ENCODE results near the gene TRIM46.

DNA sequence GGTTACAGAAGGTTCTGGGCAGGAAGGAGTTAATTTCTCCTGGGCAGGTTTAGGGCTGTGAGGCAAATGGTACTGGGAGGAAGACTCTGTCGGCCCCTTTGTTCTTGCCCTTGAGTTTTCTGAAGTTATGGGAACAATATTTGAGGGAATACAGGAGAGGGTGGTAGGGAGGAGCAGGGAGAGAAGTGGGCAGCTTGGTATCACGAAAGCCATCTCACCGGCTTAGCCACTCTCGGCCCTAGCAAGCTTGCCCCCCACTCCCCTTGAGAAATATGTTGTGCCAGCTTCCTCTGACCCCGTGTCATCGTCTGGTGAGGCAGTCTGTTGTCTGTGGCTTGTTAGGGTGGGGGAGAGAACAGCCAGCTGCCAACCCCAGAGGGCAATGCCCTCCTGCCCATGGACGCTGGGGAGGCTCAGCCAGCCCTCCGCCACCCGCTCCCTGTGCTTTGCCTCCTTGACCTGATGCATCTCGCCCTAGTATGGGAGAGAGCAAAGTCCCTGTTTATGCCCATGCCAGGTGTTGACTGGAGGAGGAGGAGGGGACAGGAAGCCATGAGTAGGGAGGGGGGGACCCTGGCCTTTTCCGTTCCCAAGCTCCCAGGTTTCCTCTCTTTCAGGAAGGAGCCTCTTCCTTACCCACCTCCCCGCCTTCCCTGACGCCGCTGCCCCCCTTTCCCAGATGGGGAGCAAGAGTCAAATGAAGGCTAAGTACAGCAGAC lies 44.7 kb upstream of the TRIM46 start:
- TF ChIP-seq, protein P1, sequence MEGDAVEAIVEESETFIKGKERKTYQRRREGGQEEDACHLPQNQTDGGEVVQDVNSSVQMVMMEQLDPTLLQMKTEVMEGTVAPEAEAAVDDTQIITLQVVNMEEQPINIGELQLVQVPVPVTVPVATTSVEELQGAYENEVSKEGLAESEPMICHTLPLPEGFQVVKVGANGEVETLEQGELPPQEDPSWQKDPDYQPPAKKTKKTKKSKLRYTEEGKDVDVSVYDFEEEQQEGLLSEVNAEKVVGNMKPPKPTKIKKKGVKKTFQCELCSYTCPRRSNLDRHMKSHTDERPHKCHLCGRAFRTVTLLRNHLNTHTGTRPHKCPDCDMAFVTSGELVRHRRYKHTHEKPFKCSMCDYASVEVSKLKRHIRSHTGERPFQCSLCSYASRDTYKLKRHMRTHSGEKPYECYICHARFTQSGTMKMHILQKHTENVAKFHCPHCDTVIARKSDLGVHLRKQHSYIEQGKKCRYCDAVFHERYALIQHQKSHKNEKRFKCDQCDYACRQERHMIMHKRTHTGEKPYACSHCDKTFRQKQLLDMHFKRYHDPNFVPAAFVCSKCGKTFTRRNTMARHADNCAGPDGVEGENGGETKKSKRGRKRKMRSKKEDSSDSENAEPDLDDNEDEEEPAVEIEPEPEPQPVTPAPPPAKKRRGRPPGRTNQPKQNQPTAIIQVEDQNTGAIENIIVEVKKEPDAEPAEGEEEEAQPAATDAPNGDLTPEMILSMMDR (IDR thresholded peaks at IDR 0.05; ENCODE audit: insufficient read depth, low read length, poor library complexity, severe bottlenecking) = no peak
- TF ChIP-seq EZH2phosphoT487 (conservative IDR thresholded peaks at IDR 0.05; ENCODE audit: low read length) = no peak
